Activated effector memory CD4-positive, alpha-beta T cell treated with anti-CD3 and anti-CD28 coated beads, Interleukin-2, amount 50 U/mL, for 16 hours (primary cell): ENCODE measurements around the gene KLK3.
A peak's percentile ranks its signal among the peaks of the same experiment; 100 is the strongest.
"Not testable (repeated sequence)": the region's sequence is repeated elsewhere in the genome, so short reads cannot be mapped to it uniquely, and the experiment has no call there.

Source experiments
- DNase-seq: peaks from one replicate; pipeline ENCODE4 v3.0.0-alpha.2; 2020

The KLK3 gene

GRCh38 chr19:50870417-50871089 lies 15.8 kb downstream of the KLK3 start:
- no peak for DNase-seq

GRCh38 chr19:50873056-50873455 lies 18.3 kb downstream of the KLK3 start, which contains the start of gene KLK2:
KLK2 (plus strand) TSS chr19:50873439; CDS start chr19:50873474, 35 bp downstream.
- no peak for DNase-seq

GRCh38 chr19:50874211-50874610 lies 19.5 kb downstream of the KLK3 start:
- no peak for DNase-seq

- no peak for DNase-seq
These were observed 21.2 kb downstream of the KLK3 start for GRCh38 chr19:50875795-50876422.

GRCh38 chr19:50876456-50876855 lies 21.7 kb downstream of the KLK3 start:
- no peak for DNase-seq

GRCh38 chr19:50877338-50877737 lies 22.6 kb downstream of the KLK3 start:
- DNase-seq, result no peak

- no peak for DNase-seq
These were observed 24.1 kb downstream of the KLK3 start for GRCh38 chr19:50878851-50879250.

GRCh38 chr19:50880241-50880640 lies 25.5 kb downstream of the KLK3 start:
- no peak for DNase-seq

GRCh38 chr19:50882188-50882587 lies 27.5 kb downstream of the KLK3 start:
- no peak for DNase-seq

GRCh38 chr19:50889638-50890037 lies 34.9 kb downstream of the KLK3 start:
- DNase-seq, result no peak

- no peak for DNase-seq
These were observed 35.9 kb downstream of the KLK3 start for GRCh38 chr19:50890422-50891252.

GRCh38 chr19:50891253-50891625 lies 36.5 kb downstream of the KLK3 start:
- no peak for DNase-seq

GRCh38 chr19:50893047-50893736 lies 38.5 kb downstream of the KLK3 start:
- DNase-seq, result no peak

- no peak for DNase-seq
These were observed 40.0 kb downstream of the KLK3 start for GRCh38 chr19:50894478-50895356.

GRCh38 chr19:50896089-50896590 lies 41.4 kb downstream of the KLK3 start:
- not testable (repeated sequence) for DNase-seq

- no peak for DNase-seq
These were observed 42.0 kb downstream of the KLK3 start for GRCh38 chr19:50896591-50897190.

GRCh38 chr19:50897191-50897607 lies 42.5 kb downstream of the KLK3 start:
- no peak for DNase-seq

- no peak for DNase-seq
These were observed 42.9 kb downstream of the KLK3 start for GRCh38 chr19:50897612-50898011.

- DNase-seq, result no peak
These were observed 43.3 kb downstream of the KLK3 start for GRCh38 chr19:50898018-50898417.

GRCh38 chr19:50899569-50899968 lies 44.9 kb downstream of the KLK3 start:
- no peak for DNase-seq

GRCh38 chr19:50902640-50903039 lies 47.9 kb downstream of the KLK3 start:
- DNase-seq, result no peak

- DNase-seq, result peak; percentile 71
These were observed 51.5 kb downstream of the KLK3 start for GRCh38 chr19:50906217-50906616.
